Measurements from ENCODE around the gene ERICH3.

DNA sequence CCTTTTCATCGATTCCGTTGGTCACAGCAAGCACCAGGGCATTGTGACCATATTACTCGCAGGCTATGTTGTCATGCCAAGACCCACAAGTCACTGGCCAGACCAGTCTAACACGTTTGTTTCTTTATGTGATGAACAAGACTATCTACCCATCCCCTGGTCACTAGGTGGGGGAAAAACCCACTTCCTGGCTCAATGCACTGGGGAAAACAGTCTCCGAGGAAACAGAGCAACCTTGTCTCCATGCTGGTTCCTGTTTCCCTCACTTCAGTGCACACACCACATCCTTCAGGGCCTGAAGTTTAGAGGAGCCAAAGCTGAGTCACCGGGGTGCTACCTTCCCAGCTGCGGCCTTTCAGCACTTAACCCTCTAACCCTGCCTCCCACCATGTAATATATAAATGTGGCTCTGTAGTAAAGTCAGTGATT, 20.9 kb downstream of the ERICH3 start:
- TF ChIP-seq POLR2A (IDR thresholded peaks at IDR 0.05; ENCODE audit: low read depth), result no peak
- TF ChIP-seq, protein P1, sequence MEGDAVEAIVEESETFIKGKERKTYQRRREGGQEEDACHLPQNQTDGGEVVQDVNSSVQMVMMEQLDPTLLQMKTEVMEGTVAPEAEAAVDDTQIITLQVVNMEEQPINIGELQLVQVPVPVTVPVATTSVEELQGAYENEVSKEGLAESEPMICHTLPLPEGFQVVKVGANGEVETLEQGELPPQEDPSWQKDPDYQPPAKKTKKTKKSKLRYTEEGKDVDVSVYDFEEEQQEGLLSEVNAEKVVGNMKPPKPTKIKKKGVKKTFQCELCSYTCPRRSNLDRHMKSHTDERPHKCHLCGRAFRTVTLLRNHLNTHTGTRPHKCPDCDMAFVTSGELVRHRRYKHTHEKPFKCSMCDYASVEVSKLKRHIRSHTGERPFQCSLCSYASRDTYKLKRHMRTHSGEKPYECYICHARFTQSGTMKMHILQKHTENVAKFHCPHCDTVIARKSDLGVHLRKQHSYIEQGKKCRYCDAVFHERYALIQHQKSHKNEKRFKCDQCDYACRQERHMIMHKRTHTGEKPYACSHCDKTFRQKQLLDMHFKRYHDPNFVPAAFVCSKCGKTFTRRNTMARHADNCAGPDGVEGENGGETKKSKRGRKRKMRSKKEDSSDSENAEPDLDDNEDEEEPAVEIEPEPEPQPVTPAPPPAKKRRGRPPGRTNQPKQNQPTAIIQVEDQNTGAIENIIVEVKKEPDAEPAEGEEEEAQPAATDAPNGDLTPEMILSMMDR (IDR thresholded peaks at IDR 0.05), result no peak
- no peak for TF ChIP-seq POLR2AphosphoS5 (IDR thresholded peaks at IDR 0.05)

All from esophagus muscularis mucosa (tissue), 3 donors.